Measurements from ENCODE around the gene CDH4. TPM values are rescaled to one million over a fixed set of nuclear protein-coding genes. Genes with fewer than 3 reads are reported as not detected.

The CDH4 gene
- total RNA-seq, 1 experiment from 2014 or later = 5.3 TPM

GRCh38 chr20:61356196-61356595 lies 104.1 kb downstream of the CDH4 start:
- TF ChIP-seq MXD4 (CRISPR knock-in tag; IDR thresholded peaks at IDR 0.05; ENCODE audit: borderline replicate concordance) = no peak
- ChIA-PET CTCF (no interaction called here), POLR2A (no interaction called here)
- Mint-ChIP-seq H3K36me3 (no peaks in the 10 kb centered on the region), H3K9me3 (peaks cover 5% of the 10 kb centered on the region; the same call in 1 of the 2 replicates), H3K4me1 (peaks cover 36% of the 10 kb centered on the region), H3K27ac (no peak overlapping the region), H3K27me3 (ENCODE audit: low read depth) (peaks cover 62% of the 10 kb centered on the region), H3K4me3 (no peak overlapping the region)
- DNase-seq (ENCODE audit: low spot score) (no peak), ATAC-seq (no peak)

GRCh38 chr20:61357119-61357518 lies 105.1 kb downstream of the CDH4 start:
- CTCF ChIA-PET = no interaction called here
- peaks cover 64% of the 10 kb centered on the region for H3K27me3 Mint-ChIP-seq (ENCODE audit: low read depth)

GRCh38 chr20:61359254-61359653 lies 107.2 kb downstream of the CDH4 start:
- ChIA-PET CTCF (no interaction called here), POLR2A (no interaction called here)
- no peak overlapping the region for H3K4me3 Mint-ChIP-seq
- DNase-seq (ENCODE audit: low spot score) (no peak), ATAC-seq (no peak)
- H3K27me3 Mint-ChIP-seq (ENCODE audit: low read depth) = peaks cover 85% of the 10 kb centered on the region
- H3K36me3 Mint-ChIP-seq = no peaks in the 10 kb centered on the region; the same call in 1 of the 2 replicates
- peaks cover 11% of the 10 kb centered on the region for H3K4me1 Mint-ChIP-seq
- no peak overlapping the region for H3K27ac Mint-ChIP-seq
- TF ChIP-seq ELF4 (CRISPR knock-in tag; IDR thresholded peaks at IDR 0.05; ENCODE audit: low read depth) = no peak
- no peak for TF ChIP-seq HMGXB4 (CRISPR knock-in tag; IDR thresholded peaks at IDR 0.05)
- no peak for TF ChIP-seq NR3C1 (CRISPR knock-in tag; conservative IDR thresholded peaks at IDR 0.05; ENCODE audit: low read depth)
- TF ChIP-seq IRF2 (CRISPR knock-in tag; IDR thresholded peaks at IDR 0.05; ENCODE audit: borderline replicate concordance, low read depth) = no peak
- no peak for TF ChIP-seq ARID4B (CRISPR knock-in tag; IDR thresholded peaks at IDR 0.05; ENCODE audit: borderline replicate concordance)
- no peak for TF ChIP-seq AFF4 (CRISPR knock-in tag; IDR thresholded peaks at IDR 0.05; ENCODE audit: borderline replicate concordance)
- no peak for TF ChIP-seq ZNF425 (CRISPR knock-in tag; conservative IDR thresholded peaks at IDR 0.05)
- TF ChIP-seq GTF2I (CRISPR knock-in tag; conservative IDR thresholded peaks at IDR 0.05) = no peak
- peaks cover 11% of the 10 kb centered on the region for H3K9me3 Mint-ChIP-seq

More at GRCh38 chr20:61357119-61357518, 105.1 kb downstream of the CDH4 start:
- TF ChIP-seq CDX4 (CRISPR knock-in tag; IDR thresholded peaks at IDR 0.05; ENCODE audit: borderline replicate concordance) = no peak
- no peak overlapping the region for H3K4me3 Mint-ChIP-seq
- peaks cover 5% of the 10 kb centered on the region; the same call in 1 of the 2 replicates for H3K9me3 Mint-ChIP-seq
- peaks cover 31% of the 10 kb centered on the region for H3K4me1 Mint-ChIP-seq
- H3K36me3 Mint-ChIP-seq = no peaks in the 10 kb centered on the region
- H3K27ac Mint-ChIP-seq = no peak overlapping the region
- DNase-seq (ENCODE audit: low spot score) = no peak
- POLR2A ChIA-PET = no interaction called here
- no peak for ATAC-seq
